ENCODE data around the gene CTIF. TPM values are rescaled to one million over a fixed set of nuclear protein-coding genes. Genes with fewer than 3 reads are reported as not detected.

Gene CTIF
- total RNA-seq, 5 donors from 2014 or later (not counting 1 experiment from before 2014, with no cell fraction given) = 3.2 to 6.7 (median 4.7) TPM

DNA sequence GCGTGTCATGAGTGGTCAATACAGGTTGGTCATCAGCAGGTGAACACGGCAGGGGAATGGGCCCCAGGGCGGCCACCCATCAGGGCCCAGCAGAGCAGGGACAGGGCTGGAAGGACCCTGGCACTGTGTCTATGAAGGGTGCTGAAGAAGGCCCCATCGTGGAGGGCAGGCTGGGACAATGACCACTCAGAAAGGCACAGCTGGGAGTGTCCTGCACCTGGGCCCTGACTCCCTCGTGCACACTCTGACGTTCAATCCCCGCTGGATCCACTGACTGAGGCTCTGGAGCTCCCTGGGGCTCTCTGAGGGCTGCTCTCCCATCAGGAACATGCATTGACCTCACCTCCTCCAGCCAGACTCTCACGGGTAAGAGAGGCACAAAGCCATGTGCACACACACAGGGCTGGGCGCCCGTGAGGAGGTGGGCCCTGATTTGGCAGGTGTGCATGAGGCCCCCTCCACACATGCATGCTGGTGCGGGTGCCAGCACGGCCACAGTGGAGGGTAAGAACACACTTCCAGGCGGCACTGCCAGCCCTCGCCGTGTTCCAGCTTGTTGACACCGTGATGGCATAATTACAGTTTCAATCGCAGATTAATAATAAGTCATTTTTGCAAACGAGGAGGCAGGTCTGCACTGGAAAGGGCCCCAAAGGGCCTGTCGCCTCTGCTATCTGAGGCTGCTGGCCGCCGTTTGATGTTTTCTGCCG is 353.5 kb downstream of the CTIF start:
- Mint-ChIP-seq H3K4me1 (peaks cover 0 to 8% (median 6%) of the 10 kb centered on the region in 3 donors), H3K36me3 (no peaks in the 10 kb centered on the region), H3K9me3 (no peaks in the 10 kb centered on the region), H3K27ac (no peak overlapping the region), H3K27me3 (no peaks in the 10 kb centered on the region), H3K4me3 (no peak overlapping the region)
- ChIA-PET CTCF (no interaction called here), POLR2A (no interaction called here)
- Histone ChIP-seq H3K27ac (ENCODE audit: low read length) (no peak overlapping the region), H3K36me3 (ENCODE audit: control insufficient read depth in 2 of 2, extremely low read depth in 1 of 2, insufficient read depth in 1 of 2, low read length in 1 of 2) (no peaks in the 10 kb centered on the region), H3K27me3 (replicated peaks in 1 of 2; ENCODE audit: control insufficient read depth in 2 of 2, extremely low read depth in 1 of 2, insufficient read depth in 2 of 2, low read length in 1 of 2) (no peaks in the 10 kb centered on the region), H3K9me3 (no peaks in the 10 kb centered on the region), H3K4me3 (ENCODE audit: control insufficient read depth in 1 of 2, extremely low read depth in 1 of 2, low read length in 1 of 2) (no peak overlapping the region), H3K4me1 (ENCODE audit: control insufficient read depth in 1 of 2, extremely low read depth in 1 of 2, insufficient read depth in 2 of 2, low read length in 2 of 2) (no peaks in the 10 kb centered on the region)
- WGBS (ENCODE audit: insufficient coverage) = 96% methylated on average over 14 of the region's 22 CpGs
- ATAC-seq (replicated peaks in 1 of 4) = no peak
- DNase-seq = no peak

DNA sequence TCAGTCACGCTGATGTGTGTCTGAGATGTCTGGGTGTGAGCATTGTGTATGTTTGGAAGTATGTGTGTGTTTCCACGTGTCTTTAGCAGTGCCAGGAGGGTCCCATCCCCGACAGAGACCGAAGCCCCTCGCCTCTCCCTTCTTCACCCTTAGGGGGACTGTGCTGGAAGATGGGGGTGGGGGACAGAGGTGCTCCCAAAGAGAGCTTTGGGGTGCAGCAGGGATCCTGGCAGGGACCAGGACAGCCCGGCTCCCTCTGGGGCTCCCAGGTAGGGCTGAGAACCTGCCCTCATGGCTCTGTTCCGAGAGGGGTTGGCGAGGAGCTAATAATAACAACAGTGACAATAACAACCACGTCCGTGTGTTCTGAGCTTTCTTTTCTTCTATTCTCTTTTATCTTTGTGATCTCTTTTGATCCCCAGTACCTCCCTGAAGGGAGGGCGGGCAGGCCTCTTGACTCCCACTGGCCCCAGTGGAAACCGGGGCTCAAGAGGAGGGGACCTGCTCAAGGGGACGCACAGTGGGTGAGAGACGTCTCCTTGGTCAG is 354.3 kb downstream of the CTIF start:
- no peak overlapping the region for H3K27ac Mint-ChIP-seq
- peaks cover 0 to 8% (median 7%) of the 10 kb centered on the region in 3 donors for H3K4me1 Mint-ChIP-seq
- ChIA-PET CTCF (interaction anchor here in 1 of 2 donors (0.6 to 0.7 kb wide), 2 partner anchors 29 to 539 kb away, joined by 3 to 5 read pairs; no protein-coding TSS in a partner anchor), POLR2A (no interaction called here)
- no peaks in the 10 kb centered on the region for H3K4me1 ChIP-seq (ENCODE audit: control insufficient read depth in 1 of 2, extremely low read depth in 1 of 2, insufficient read depth in 2 of 2, low read length in 2 of 2)
- H3K36me3 ChIP-seq (ENCODE audit: control insufficient read depth in 2 of 2, extremely low read depth in 1 of 2, insufficient read depth in 1 of 2, low read length in 1 of 2) = no peaks in the 10 kb centered on the region
- H3K27me3 Mint-ChIP-seq = no peaks in the 10 kb centered on the region
- H3K27ac ChIP-seq (ENCODE audit: low read length) = no peak overlapping the region
- H3K4me3 Mint-ChIP-seq = no peak overlapping the region
- no peaks in the 10 kb centered on the region for H3K9me3 Mint-ChIP-seq
- H3K36me3 Mint-ChIP-seq = no peaks in the 10 kb centered on the region
- WGBS (ENCODE audit: insufficient coverage) = 93% methylated on average over 5 of the region's 14 CpGs
- DNase-seq (no peak), ATAC-seq (replicated peaks in 1 of 4) (no peak)
- no peaks in the 10 kb centered on the region for H3K9me3 ChIP-seq
- H3K4me3 ChIP-seq (ENCODE audit: control insufficient read depth in 1 of 2, extremely low read depth in 1 of 2, low read length in 1 of 2) = no peak overlapping the region
- no peaks in the 10 kb centered on the region for H3K27me3 ChIP-seq (replicated peaks in 1 of 2; ENCODE audit: control insufficient read depth in 2 of 2, extremely low read depth in 1 of 2, insufficient read depth in 2 of 2, low read length in 1 of 2)

DNA sequence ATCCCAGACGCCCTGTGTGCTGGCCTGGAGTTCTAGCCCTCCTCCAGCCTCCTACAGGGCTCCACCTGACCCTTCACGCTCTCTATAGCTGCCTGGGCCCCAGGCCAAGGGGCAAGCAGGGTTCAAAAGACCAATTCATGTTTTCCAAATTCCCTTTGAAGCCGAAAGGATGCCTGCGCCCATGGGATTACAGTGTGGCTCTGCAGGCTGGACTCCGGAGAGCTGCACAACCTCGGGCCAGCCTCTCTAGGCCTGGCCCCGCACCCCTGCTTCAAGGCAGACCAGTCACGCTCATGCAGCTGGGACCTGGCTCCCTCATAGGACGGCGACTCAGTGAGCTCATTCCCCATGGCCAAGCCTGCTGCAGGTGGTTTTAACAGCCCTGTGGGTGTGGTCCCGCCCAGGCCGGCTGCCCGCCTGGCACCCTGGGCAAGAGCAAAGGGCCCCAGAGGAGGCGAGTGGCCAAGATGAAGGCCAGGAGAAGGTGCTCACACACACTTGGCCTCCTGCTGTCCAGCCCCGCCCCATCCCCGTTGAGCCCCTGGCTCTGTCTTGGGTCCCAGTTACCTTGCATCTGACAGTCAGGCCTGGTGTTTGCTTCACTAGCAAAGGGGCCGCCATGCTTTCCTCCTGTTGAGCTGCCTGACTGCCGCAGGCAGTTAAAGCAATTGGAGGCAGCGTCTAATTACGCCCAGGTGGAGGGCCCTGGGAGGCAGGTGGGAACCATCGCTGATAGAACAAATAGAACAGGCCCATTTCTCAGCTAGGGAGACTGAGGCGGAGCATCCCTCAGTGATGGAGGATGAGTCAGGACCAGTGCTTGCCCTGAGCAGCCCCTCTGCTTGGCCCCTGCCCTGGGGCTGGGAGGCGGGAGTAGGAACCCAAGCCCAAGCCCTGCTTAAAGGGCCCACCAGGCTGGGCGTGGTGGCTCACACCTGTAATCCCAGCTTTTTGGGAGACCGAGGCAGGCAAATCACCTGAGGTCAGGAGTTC is 355.1 kb downstream of the CTIF start:
- Mint-ChIP-seq H3K27me3 (no peaks in the 10 kb centered on the region), H3K27ac (no peak overlapping the region), H3K36me3 (no peaks in the 10 kb centered on the region), H3K4me1 (peaks cover 0 to 8% (median 7%) of the 10 kb centered on the region in 3 donors), H3K9me3 (no peaks in the 10 kb centered on the region), H3K4me3 (no peak overlapping the region)
- WGBS (ENCODE audit: insufficient coverage) = 98% methylated on average over 22 of the region's 25 CpGs
- no peak overlapping the region for H3K27ac ChIP-seq (ENCODE audit: low read length)
- ChIA-PET CTCF (interaction anchor here in 1 of 2 donors (0.6 to 0.7 kb wide), 2 partner anchors 28 to 538 kb away, joined by 3 to 5 read pairs; no protein-coding TSS in a partner anchor), POLR2A (no interaction called here)
- H3K4me3 ChIP-seq (ENCODE audit: control insufficient read depth in 1 of 2, extremely low read depth in 1 of 2, low read length in 1 of 2) = no peak overlapping the region
- ATAC-seq (replicated peaks in 1 of 4) (no peak), DNase-seq (no peak)
- no peaks in the 10 kb centered on the region for H3K9me3 ChIP-seq
- no peaks in the 10 kb centered on the region for H3K4me1 ChIP-seq (ENCODE audit: control insufficient read depth in 1 of 2, extremely low read depth in 1 of 2, insufficient read depth in 2 of 2, low read length in 2 of 2)
- H3K36me3 ChIP-seq (ENCODE audit: control insufficient read depth in 2 of 2, extremely low read depth in 1 of 2, insufficient read depth in 1 of 2, low read length in 1 of 2) = no peaks in the 10 kb centered on the region
- H3K27me3 ChIP-seq (replicated peaks in 1 of 2; ENCODE audit: control insufficient read depth in 2 of 2, extremely low read depth in 1 of 2, insufficient read depth in 2 of 2, low read length in 1 of 2) = no peaks in the 10 kb centered on the region

DNA sequence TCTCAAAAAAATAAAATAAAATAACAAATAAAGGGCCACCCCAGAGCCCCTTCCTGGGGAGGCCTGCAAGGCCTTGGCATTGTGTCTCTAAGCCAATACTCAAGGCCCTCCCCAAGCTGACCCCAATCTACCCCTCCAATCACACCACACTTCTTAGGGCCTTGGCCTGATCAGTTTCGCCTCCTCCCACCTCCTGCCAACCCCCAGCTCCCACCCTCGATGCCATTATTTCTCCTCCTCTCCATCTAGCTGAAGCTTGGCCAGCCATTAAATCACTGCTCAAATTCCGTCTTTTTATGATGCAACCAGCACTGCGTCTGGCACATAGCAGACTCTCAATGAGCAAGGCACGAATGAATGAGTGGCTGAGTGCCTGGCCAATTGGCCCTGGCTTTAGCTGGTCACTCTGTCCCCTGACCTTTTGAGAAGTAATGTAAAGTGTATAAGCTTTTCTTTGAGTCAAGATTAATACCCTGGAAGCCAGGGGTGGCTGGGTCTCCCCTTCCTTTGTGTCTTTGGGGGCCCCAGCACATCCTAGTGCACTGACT is 356.0 kb downstream of the CTIF start:
- Histone ChIP-seq H3K36me3 (ENCODE audit: control insufficient read depth in 2 of 2, extremely low read depth in 1 of 2, insufficient read depth in 1 of 2, low read length in 1 of 2) (no peaks in the 10 kb centered on the region), H3K9me3 (no peaks in the 10 kb centered on the region), H3K4me3 (ENCODE audit: control insufficient read depth in 1 of 2, extremely low read depth in 1 of 2, low read length in 1 of 2) (no peak overlapping the region), H3K4me1 (ENCODE audit: control insufficient read depth in 1 of 2, extremely low read depth in 1 of 2, insufficient read depth in 2 of 2, low read length in 2 of 2) (no peaks in the 10 kb centered on the region), H3K27me3 (replicated peaks in 1 of 2; ENCODE audit: control insufficient read depth in 2 of 2, extremely low read depth in 1 of 2, insufficient read depth in 2 of 2, low read length in 1 of 2) (no peaks in the 10 kb centered on the region), H3K27ac (ENCODE audit: low read length) (no peak overlapping the region)
- no peak for DNase-seq
- H3K9me3 Mint-ChIP-seq = peaks cover 0 to 6% (median 0%) of the 10 kb centered on the region in 3 donors
- ChIA-PET CTCF (interaction anchor here in 1 of 2 donors (0.6 kb wide), 1 partner anchor 909 kb away, joined by 4 read pairs; no protein-coding TSS in a partner anchor), POLR2A (no interaction called here)
- WGBS (ENCODE audit: insufficient coverage) = 93% methylated on average over 5 of the region's 5 CpGs
- H3K4me1 Mint-ChIP-seq = peaks cover 2 to 13% (median 11%) of the 10 kb centered on the region in 3 donors
- no peaks in the 10 kb centered on the region for H3K36me3 Mint-ChIP-seq
- H3K27ac Mint-ChIP-seq = no peak overlapping the region
- no peaks in the 10 kb centered on the region for H3K27me3 Mint-ChIP-seq
- ATAC-seq (replicated peaks in 1 of 4) = no peak
- H3K4me3 Mint-ChIP-seq = no peak overlapping the region

DNA sequence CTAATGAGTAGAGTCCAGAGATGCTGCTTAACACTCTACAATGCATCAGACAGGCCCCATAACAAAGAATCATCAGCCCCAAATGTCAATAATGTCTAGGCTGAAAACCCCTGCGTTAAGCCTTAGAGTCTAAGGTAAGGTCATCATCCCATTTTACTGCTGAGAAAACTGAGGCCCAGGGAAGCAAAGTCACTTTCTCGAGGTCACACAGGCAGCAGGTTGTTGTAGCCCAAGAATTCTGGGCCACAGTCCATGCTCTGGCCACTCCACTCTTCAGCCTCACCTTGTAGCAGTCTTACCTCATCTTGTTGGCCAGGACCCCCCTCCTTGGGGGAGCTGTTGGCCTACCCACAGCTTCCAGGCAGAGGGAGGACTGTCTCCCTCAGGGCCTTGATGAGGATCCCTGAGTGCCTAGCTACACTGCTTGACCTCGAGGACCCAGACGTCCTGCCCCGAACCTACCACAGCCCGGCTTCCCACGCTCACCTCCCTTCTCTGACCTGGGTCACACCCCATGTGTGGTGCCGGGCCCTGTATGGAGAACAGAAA is 357.6 kb downstream of the CTIF start:
- H3K27ac ChIP-seq (ENCODE audit: low read length) = no peak overlapping the region
- H3K9me3 ChIP-seq = no peaks in the 10 kb centered on the region
- Mint-ChIP-seq H3K27me3 (no peaks in the 10 kb centered on the region), H3K4me3 (no peak overlapping the region), H3K36me3 (no peaks in the 10 kb centered on the region), H3K9me3 (peaks cover 0 to 6% (median 0%) of the 10 kb centered on the region in 3 donors), H3K27ac (no peak overlapping the region), H3K4me1 (peaks cover 7 to 20% (median 17%) of the 10 kb centered on the region in 3 donors)
- POLR2A ChIA-PET = no interaction called here
- H3K4me1 ChIP-seq (ENCODE audit: control insufficient read depth in 1 of 2, extremely low read depth in 1 of 2, insufficient read depth in 2 of 2, low read length in 2 of 2) = peaks cover 0 to 2% of the 10 kb centered on the region in 2 experiments
- no peak overlapping the region for H3K4me3 ChIP-seq (ENCODE audit: control insufficient read depth in 1 of 2, extremely low read depth in 1 of 2, low read length in 1 of 2)
- 96% methylated on average over 8 of the region's 8 CpGs for WGBS (ENCODE audit: insufficient coverage)
- ATAC-seq (replicated peaks in 1 of 4) (no peak), DNase-seq (no peak)
- H3K36me3 ChIP-seq (ENCODE audit: control insufficient read depth in 2 of 2, extremely low read depth in 1 of 2, insufficient read depth in 1 of 2, low read length in 1 of 2) = no peaks in the 10 kb centered on the region
- no peaks in the 10 kb centered on the region for H3K27me3 ChIP-seq (replicated peaks in 1 of 2; ENCODE audit: control insufficient read depth in 2 of 2, extremely low read depth in 1 of 2, insufficient read depth in 2 of 2, low read length in 1 of 2)
- CTCF ChIA-PET = no interaction called here

All from T-cell (primary cell).